NCI-H1048 (cell line): ENCODE results near the gene MYO1E.
"Not testable (repeated sequence)": the region's sequence is repeated elsewhere in the genome, so short reads cannot be mapped to it uniquely, and the experiment has no call there.

ENCODE experiments used
- DNase-seq: peaks from one replicate; lab custom pipeline; 2025; lab: John Stamatoyannopoulos, UW

Gene MYO1E

DNA sequence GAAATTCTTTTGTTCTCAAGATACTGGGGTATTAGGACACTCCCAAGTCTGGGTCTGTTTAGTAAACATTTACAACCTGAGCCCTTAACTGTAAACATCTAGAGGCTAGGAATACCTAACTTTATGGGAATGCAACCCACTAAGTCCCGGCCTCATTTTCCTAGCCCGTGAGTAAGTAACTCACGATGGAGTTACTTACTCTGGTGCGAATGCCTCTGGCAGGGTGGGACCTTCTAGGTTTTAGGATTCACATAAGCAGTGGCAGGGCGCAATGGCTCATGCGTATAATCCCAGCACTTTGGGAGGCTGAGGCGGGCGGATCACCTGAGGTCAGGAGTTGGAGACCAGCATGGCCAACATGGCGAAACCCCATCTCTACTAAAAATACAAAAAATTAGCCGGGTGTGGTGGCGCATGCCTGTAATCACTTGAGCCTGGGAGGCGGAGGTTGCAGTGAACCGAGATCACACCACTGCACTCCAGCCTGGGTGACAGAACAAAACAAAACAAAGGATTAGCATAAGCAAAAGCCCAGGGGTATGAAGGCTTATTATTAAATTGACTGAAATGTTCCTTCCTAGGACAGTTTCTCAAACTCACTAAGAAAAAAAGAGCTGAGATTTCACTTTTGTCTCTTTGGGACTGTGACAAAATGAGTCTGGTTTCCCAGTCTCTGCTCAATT lies 14.7 kb upstream of the MYO1E start:
- DNase-seq, result not testable (repeated sequence)

DNA sequence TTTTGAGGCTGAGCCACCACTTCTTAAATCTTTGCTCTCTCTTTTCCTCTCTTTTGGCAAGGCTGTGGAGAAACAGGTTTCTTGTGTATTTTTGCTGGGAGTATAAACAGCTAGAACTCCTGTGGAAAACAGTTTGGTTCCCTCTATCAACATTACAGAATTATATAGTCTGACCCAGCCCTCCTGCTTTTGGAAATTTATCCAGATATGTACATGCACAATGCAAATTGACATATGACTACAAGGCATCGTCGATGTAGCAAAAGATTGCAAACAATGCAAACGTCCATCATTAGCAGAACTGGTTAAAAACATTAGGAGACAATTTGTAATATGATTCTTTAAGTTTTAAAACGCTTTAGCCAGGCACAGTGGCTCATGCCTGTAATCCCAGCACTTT lies 12.5 kb upstream of the MYO1E start:
- no peak for DNase-seq

DNA sequence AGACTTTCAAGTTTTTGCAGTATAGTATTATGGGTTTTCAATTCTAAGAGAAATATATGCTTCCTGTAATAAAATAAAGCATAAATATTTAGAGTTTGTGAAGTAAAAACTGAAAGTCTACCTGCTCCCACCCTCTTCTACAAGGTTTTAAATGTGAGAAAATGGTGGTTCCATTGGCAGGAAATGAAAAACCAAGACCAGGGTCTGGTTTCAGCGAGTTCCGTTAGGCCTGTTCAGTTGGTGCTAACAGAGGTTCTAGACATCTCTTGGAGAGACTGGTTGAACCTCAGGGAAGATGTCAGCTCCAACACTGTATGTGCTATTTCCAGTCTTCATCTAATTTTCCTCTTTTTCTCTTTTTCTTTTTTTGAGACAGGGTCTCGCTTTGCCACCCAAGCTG lies 11.8 kb upstream of the MYO1E start:
- DNase-seq, result no peak

DNA sequence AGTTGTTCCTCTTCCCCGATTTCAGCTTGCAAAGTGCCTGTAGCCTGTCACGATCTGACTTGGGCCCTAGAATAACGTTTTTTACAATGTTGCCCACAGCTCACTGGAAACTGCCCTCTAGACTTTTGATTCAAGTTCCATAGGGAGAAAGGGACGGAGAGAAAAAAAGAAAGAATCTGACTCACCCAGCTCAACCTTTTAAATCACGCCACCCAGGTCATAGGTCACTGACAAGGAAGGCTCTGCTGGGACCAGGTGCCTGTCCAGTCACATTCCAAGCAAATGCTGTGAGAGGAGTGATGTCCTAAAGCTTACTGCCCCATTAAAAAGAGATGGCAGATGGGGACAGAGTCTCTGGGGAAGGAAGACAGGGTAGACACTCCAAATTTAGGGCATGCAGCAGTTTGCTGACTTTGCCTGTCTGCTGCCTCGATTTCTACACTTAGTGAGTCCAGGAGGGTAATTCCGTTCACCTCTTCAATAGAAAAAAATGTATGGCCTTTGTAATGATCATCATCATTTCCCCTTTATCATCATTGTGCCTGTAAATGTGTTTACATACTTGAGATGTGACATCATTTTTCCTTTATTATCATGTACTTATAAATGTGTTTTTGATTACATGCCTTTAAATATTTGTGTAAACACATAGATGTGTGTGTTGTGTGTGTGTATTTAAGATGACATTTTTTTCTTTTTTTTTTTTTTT lies 8.4 kb upstream of the MYO1E start:
- DNase-seq, result no peak

DNA sequence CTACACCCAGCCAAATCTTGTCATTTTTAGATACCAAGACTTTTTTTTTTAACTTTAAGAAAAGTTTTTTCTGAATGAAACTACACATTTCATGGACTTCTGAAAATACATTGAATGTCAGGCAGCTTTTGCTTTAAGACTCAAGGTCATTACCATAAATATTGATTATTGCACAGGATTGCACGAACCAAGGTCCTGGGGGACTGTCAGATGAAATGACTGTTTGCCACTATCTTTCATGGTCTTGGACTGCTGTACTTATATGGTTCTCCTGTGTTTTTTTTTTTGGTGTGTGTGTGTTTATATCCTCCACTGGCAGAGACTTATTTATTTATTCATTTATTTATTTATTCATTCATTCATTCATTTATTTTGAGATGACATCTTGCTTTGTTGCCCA lies 6.9 kb upstream of the MYO1E start:
- no peak for DNase-seq

DNA sequence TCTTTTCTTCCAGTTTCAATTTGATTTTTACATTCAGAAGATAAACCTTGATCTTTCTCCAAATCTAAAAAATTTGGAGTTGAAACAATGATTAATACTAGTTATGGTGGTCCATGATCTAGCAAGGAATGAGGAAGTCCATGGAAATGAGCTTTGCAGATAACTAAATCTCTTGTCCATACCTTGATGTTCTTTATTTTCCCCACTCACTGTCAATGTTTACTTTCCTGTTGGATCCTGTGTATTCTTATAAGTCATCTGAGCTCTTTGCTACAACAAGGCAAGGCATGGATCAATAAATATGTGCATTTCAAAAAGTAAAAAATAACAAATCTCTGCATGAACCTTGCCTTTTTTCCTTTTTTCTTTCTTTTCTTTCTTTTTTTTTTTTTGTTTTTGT lies 6.2 kb upstream of the MYO1E start:
- no peak for DNase-seq

DNA sequence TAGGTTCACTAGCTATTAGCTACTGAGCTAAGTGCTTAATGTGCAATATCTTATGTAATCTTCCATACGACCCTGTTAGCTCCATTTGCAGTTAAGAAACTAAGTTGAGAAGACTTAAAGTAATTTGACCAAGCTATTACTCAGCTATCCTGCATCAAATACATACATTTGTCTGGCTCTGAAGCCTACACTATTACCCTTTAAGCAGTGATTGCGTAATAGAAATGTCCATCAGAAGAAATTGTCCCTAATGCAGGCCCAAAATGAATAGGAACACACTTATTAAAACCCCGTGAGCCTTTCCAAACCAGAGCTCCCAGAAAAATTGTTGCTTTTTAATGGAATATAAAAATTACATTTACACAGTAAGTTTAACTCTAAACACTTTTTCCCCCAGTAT lies 5.3 kb upstream of the MYO1E start:
- no peak for DNase-seq

DNA sequence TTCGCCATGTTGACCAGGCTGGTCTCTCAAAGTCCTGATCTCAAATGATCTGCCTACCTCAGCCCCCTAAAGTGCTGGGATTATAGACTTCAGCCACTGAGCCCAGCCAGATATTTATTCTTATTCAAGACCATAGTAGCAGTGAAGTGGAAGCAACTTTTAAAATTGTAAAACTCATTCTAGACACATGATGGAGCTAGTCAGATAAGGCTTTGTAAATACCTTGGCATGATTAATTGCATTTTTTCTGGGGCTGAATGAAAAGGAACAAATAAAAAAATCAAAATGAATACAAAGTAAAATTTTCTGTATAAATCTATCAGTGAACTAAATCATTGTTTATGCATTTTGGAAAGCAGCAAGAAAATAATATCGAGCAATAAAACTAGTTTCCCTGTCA lies 4.1 kb upstream of the MYO1E start:
- DNase-seq, result no peak

DNA sequence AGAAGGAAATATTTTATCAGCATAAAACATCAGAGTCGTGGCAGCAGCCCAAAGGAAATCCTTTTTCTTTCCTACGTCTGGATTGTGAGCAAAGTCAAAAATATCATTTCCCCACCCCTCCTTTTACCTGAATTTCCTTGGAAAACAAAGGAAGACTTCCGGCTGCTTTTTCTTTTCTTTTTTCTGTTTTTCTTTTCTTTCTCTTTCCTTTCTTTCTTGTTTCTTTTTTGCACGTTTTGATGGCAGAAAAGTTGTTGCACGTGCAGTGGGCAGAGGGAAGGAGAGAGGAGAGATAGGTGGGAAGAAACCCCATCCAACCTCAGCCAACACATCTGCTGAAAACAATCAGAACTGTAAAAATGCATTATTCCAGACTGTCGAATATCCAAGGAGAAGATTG lies 544 bp upstream of the MYO1E start:
- no peak for DNase-seq

DNA sequence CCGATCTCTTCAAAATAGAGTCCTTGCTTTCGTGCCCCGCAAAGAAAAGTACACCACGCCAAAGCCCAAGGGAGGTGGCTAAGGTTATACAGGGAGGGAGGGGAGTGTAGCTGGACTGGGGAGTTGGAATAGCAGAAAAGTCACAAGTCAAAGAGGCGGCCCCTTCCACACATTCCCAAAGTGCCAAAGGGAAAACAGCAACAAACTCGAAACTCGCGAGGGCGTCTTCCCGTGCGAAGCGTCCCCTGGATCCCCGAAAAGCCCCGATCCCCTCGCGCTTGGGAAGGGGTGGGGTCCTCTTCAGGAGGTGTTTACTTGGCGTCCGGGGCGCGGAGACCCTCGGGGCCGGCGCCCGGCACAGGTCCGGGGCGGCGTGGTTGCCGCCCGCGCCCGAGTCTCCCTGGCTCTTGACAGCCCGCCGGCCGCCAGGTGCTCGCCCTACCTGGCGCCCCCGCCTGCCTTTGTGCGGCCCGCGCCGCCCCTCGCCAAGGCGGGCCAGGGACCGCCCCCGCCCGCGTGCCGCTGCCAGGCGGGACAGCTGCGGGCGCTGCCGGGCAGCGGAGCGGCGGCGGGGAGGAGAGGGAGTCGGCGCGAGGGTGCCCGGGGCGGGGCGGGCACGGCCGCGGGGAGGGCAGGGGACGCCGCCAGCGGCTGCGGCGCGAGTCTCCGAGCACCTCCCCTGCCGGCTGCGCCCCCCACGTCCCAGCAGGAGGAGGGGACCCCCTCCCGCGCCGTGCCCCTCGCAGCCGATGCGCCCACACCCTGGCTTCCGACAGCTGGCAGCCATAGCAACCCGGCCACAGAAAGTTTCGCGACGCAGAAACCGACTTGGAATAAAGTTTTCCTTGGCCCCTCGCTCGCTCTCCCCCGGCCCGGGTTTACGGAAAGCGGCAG lies 966 bp downstream of the MYO1E start:
- no peak for DNase-seq

DNA sequence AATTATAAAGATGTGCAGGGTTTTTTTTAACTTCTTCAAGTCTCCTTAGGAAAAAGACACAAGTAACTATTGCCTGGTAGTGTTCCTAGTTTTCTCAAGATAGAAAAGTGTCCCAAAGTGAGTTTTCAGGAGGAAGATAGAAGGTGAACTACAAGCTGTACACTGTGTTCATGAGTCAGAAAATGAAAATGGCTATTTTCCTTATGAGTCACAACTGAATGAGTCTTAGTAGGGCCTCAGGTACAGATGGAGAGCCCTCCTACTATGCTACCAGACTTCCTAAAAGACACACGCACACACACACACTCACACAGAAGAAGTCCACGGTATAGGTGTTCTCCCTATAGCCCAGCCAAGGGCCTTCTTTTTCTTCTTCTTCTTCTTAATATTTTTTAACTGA lies 3.1 kb downstream of the MYO1E start:
- no peak for DNase-seq

DNA sequence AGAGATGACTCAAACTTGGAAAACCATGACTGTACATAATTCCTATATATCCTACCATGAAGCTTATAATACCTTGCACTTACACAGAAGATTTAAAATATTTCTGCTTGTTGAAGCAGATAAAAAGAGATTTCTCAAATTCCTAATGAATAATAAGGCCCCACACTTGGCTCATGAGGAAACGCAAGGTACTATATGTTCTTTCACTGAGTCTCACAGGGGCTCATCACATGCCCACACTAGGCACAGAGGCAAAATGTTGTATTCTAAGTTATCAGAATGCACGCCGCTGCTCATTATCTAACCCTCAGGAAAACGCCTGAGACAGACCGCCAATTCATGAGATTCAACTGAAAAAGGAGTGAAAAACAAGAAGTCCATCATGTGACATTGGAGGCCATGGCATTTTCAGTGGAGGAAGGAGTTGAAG lies 5.6 kb downstream of the MYO1E start:
- DNase-seq, result no peak

DNA sequence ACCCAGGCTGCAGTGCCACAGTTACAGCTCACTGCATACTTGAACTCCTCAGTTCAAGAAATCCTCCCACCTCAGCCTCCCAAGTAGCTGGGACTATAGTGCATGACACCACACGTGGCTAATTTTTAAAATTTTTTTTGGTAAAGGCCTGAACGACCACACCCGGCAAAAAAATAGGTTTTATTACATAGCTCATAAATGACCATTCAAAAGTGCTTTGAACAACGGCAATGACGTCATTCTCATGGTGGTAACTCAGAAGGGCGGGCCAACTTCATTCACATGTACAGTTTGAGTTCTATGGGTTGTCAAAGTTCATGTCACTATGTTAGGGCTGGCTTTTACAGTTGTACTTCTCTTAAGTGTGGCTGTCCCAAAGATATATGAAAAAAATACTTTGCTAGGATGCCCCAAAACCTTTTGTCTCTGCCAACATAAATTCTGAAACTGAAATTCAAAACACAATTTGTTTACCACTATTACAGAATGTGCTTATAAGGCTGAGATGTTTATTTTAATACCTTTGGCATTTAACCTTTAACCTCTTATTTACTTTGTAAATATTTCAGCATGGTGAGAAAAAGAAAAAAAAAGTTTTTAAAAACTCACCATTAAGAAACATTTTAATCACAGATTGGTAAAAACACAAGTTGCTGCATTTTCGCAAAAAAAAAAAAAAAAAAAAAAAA lies 6.2 kb downstream of the MYO1E start:
- DNase-seq, result no peak

DNA sequence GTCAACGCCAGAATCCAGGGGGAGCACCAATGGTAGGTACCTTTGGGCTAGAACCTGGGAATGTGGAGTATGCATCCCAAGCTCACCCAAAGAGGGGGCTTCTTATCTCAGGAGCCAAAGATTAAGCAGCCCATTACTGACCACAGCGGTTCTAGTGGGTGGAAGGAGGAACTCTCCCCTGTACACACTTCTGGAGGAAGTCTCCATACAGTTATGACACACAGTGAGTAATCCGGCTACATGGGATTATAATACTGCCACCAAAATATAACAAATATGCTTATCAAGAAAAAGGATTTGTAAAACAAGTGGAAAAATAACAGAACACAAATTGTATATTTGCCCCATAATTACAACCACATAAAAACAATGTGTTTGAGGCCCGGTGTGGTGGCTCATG lies 8.4 kb downstream of the MYO1E start:
- DNase-seq, result no peak

DNA sequence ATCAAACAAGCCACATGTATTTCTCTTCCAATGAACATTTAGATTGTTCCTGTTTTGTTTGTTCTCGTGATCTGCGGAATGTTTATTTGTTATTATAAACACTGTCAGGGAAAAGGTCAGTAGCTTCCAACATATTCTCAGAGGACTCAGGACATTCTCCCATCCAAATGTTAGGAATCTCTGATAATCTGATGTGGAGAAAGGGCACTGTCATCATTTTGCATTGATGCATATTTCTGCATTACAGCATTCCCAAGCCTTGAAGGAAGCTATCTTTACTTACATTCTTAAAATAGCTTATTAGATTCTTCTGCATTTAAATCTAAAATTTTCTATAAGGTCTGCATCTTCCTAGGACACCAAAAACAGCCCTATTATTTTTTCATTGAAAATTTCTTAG lies 10.3 kb downstream of the MYO1E start:
- no peak for DNase-seq

DNA sequence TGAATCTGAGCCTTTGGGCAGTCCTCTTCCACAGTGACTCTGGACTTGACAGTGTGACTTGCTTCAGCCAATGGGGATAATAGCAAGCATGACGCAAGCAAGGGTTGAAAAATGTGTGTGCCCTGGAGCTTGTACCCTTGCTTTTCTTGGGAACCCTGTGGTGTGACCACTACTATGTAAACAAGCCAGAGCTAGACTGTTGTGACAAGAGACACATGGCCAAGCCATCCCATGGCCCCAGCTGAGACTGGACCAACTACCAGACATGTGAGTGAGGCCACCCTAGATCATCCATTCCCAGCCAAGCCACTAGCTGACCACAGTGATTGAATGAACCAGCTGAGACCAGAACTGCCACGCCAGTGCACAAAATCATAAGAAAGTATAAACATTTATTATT lies 11.8 kb downstream of the MYO1E start:
- DNase-seq, result no peak

DNA sequence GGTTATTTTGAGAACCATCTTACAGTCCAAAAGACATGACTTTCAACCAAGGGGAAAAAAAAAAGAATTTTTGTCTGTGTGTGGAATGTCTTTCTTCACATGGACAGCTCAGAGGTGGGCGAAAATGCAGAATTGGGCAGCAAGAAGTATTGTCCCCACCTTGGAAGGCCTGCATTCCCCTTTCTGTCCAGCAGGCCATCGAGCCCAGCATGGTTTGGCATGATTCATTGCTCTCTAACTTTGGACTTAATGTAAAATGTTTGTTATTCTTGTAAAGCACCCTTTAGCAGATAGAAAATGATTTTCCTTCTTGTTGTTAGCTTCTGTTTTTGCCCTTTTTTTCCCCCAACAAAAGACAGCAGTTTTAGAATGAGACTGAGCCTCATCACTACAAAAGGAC lies 12.4 kb downstream of the MYO1E start:
- no peak for DNase-seq

DNA sequence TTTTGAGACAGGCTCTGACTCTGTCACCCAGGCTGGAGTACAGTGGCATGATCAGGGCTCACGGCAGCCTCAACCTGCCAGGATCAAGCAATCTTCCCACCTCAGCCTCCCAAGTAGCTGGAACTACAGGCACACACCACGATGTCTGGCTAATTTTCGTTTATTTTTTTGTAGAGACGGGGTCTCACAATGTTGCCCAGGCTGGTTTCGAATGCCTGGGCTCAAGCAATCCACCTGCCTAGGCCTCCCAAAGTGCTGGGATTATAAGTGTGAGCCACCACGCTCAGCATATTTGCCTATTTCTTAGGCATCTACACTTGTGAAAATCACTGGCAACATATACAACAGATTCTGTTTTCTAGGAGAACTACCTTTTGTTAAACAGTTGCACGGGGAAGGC lies 16.9 kb downstream of the MYO1E start:
- DNase-seq, result no peak

DNA sequence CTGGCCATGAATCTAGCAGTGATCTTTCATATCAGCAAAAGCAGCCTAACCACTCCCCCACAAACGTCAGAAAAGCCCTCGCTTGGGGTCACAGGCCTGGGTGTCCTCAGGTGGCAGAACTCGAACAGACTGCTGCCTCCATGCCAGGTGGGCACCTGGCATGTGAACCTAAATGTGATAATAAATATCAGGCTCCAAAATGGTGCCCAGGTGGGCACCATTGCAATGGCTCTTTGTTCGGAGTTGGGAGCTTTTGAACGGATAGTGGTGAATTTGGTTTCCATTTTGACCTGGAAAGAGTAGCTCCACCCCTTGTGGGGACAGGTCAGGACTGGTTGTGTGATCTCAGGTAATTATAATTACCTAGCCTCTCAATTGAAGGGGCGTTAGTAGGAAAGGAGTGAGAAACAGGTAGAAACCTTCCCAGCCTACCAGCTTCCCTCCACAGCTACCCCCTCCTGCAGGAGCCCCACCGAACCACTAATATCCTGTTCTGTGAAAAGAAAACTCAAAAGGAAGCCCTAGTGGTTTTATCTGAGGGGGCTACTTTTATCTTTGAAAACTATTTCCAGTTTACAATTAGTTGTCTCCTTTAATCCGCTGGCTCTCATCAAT lies 18.1 kb downstream of the MYO1E start:
- no peak for DNase-seq

DNA sequence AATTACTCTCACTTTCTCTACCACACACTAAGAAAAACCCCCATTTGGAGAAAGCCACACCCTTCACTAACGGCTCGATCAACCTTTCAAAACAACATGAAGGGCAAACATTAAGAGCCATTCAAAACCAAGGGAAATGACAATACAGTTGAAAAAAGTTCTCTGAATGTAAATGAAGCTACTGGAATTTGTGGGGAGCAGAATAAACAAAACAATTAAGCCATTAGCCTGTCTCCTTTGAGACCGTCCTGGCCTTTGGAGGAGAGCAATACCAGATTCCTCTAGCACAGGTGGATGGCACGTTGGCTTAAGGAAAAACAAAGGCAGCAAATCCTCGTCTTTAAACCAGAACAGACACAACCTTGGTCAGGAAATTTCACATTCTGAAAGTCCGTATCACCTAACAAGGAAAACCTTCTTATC lies 18.7 kb downstream of the MYO1E start:
- no peak for DNase-seq

DNA sequence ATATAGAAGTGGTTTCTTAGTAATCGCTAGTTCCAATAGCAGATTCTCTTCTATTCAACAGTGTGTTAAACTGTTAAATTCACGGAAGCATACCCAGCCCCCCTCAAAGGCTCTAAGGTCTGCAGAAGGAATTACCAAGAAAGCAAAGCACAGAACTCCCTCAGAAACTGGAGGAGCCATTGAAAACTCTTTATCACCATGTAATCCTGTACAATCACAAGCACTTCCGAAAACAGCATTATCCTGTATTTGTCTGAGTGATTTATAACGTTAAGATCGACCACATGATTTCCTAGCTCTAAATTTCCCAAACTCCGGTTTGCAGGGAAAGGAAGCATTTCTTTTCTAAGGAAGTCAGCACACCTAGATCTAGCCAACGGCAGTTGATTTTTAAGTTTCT lies 20.0 kb downstream of the MYO1E start:
- no peak for DNase-seq

DNA sequence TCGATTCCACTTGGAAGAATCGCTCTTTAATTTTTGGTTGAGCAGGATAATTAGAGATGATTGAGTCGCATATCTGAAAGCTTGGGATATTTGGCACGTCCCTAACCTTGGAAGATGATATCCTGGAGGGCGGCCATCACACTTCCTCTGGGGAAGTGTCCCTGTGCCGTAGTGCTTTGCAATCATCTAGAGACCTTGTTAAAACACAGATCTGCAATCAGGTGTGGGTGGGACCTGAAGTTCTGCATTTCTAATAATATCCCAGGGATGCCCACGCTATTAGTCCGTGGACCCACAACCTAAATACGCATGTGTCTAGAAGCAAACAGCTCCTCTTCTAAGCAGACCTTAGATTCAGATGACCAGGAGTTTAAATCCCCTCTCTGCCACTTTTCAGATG lies 20.5 kb downstream of the MYO1E start:
- DNase-seq, result no peak
